HUES6 (cell line): ENCODE data around the gene FOXL3.

ENCODE experiments used
- H3K27ac ChIP-seq: 2 replicates; pipeline ENCODE4 v1.7.0; 2013; ENCODE audit warnings: low read depth, mild to moderate bottlenecking, low read length, inconsistent platforms
- H3K27me3 ChIP-seq: 2 replicates; pipeline ENCODE4 v1.6.1; 2013; ENCODE audit warnings: low read length; ENCODE audit not compliant: control insufficient read depth, insufficient read depth
- H3K36me3 ChIP-seq: 2 replicates; pipeline ENCODE4 v1.6.1; 2013; ENCODE audit warnings: low read length; ENCODE audit not compliant: control insufficient read depth, insufficient read depth
- H3K4me1 ChIP-seq: 2 replicates; pipeline ENCODE4 v1.6.1; 2013; ENCODE audit warnings: low read length; ENCODE audit not compliant: control insufficient read depth, insufficient read depth
- H3K4me3 ChIP-seq: 2 replicates; pipeline ENCODE4 v1.5.1; 2013; ENCODE audit warnings: low read depth, low read length
- H3K9ac ChIP-seq: one replicate; pipeline ENCODE4 v1.6.1; 2013; ENCODE audit warnings: mild to moderate bottlenecking, low read length
- H3K9me3 ChIP-seq: 2 replicates; pipeline ENCODE4 v1.6.1; 2013; ENCODE audit warnings: low read depth, low read length; ENCODE audit not compliant: control insufficient read depth, insufficient read depth

FOXL3 gene

GRCh38 chr7:300048-300447, 10.1 kb downstream of the FOXL3 start:
- Histone ChIP-seq H3K9me3 (peaks cover 12% of the 10 kb centered on the region), H3K27ac (no peak overlapping the region), H3K4me3 (no peak overlapping the region), H3K36me3 (no peaks in the 10 kb centered on the region), H3K27me3 (no peaks in the 10 kb centered on the region), H3K9ac (no peak overlapping the region), H3K4me1 (no peaks in the 10 kb centered on the region)

- Histone ChIP-seq H3K9me3 (peaks cover 12% of the 10 kb centered on the region), H3K4me1 (no peaks in the 10 kb centered on the region), H3K4me3 (no peak overlapping the region), H3K27me3 (no peaks in the 10 kb centered on the region), H3K27ac (no peak overlapping the region), H3K9ac (no peak overlapping the region), H3K36me3 (no peaks in the 10 kb centered on the region)
These were observed 10.7 kb downstream of the FOXL3 start for GRCh38 chr7:300546-301290.

GRCh38 chr7:301291-302053, 11.5 kb downstream of the FOXL3 start:
- H3K4me1 ChIP-seq = no peaks in the 10 kb centered on the region
- H3K9me3 ChIP-seq = peaks cover 12% of the 10 kb centered on the region
- H3K9ac ChIP-seq = no peak overlapping the region
- no peak overlapping the region for H3K27ac ChIP-seq
- no peaks in the 10 kb centered on the region for H3K27me3 ChIP-seq
- no peaks in the 10 kb centered on the region for H3K36me3 ChIP-seq
- no peak overlapping the region for H3K4me3 ChIP-seq

GRCh38 chr7:302054-302992, 12.4 kb downstream of the FOXL3 start:
- Histone ChIP-seq H3K27me3 (no peaks in the 10 kb centered on the region), H3K4me3 (no peak overlapping the region), H3K9ac (no peak overlapping the region), H3K9me3 (peaks cover 17% of the 10 kb centered on the region), H3K36me3 (no peaks in the 10 kb centered on the region), H3K4me1 (no peaks in the 10 kb centered on the region), H3K27ac (no peak overlapping the region)

- H3K9ac ChIP-seq = no peak overlapping the region
- no peak overlapping the region for H3K27ac ChIP-seq
- no peak overlapping the region for H3K4me3 ChIP-seq
- H3K9me3 ChIP-seq = peaks cover 23% of the 10 kb centered on the region
- H3K27me3 ChIP-seq = no peaks in the 10 kb centered on the region
- no peaks in the 10 kb centered on the region for H3K36me3 ChIP-seq
- no peaks in the 10 kb centered on the region for H3K4me1 ChIP-seq
These were observed 13.5 kb downstream of the FOXL3 start for GRCh38 chr7:303425-303824.

GRCh38 chr7:303884-304573, 14.1 kb downstream of the FOXL3 start:
- Histone ChIP-seq H3K9ac (no peak overlapping the region), H3K4me1 (no peaks in the 10 kb centered on the region), H3K9me3 (peaks cover 23% of the 10 kb centered on the region), H3K27me3 (no peaks in the 10 kb centered on the region), H3K27ac (no peak overlapping the region), H3K36me3 (no peaks in the 10 kb centered on the region), H3K4me3 (no peak overlapping the region)

- Histone ChIP-seq H3K9me3 (peaks cover 23% of the 10 kb centered on the region), H3K4me3 (no peak overlapping the region), H3K4me1 (no peaks in the 10 kb centered on the region), H3K27me3 (no peaks in the 10 kb centered on the region), H3K27ac (no peak overlapping the region), H3K36me3 (no peaks in the 10 kb centered on the region), H3K9ac (no peak overlapping the region)
These were observed 14.8 kb downstream of the FOXL3 start for GRCh38 chr7:304574-305409.

- Histone ChIP-seq H3K4me3 (no peak overlapping the region), H3K9me3 (peaks cover 24% of the 10 kb centered on the region), H3K9ac (no peak overlapping the region), H3K27ac (no peak overlapping the region), H3K36me3 (no peaks in the 10 kb centered on the region), H3K4me1 (no peaks in the 10 kb centered on the region), H3K27me3 (no peaks in the 10 kb centered on the region)
These were observed 15.6 kb downstream of the FOXL3 start for GRCh38 chr7:305410-306151.

- no peaks in the 10 kb centered on the region; the same call in 1 of the 2 replicates for H3K27me3 ChIP-seq
- H3K9ac ChIP-seq = no peak overlapping the region
- no peaks in the 10 kb centered on the region for H3K36me3 ChIP-seq
- H3K9me3 ChIP-seq = peaks cover 20% of the 10 kb centered on the region
- H3K4me1 ChIP-seq = no peaks in the 10 kb centered on the region
- no peak overlapping the region for H3K27ac ChIP-seq
- H3K4me3 ChIP-seq = no peak overlapping the region
These were observed 18.0 kb downstream of the FOXL3 start for GRCh38 chr7:307970-308369.
